Activated T-helper 1 cell treated with Interleukin-2 at 50 U/mL for 16 hours (primary cell): Measurements from ENCODE around the gene C1orf116.
"Not testable (repeated sequence)": the region's sequence is repeated elsewhere in the genome, so short reads cannot be mapped to it uniquely, and the experiment has no call there.

Experiments
- DNase-seq: peaks from one replicate; pipeline ENCODE4 v3.0.0-alpha.2; 2020; ENCODE audit warnings: low read depth

The C1orf116 gene

DNA sequence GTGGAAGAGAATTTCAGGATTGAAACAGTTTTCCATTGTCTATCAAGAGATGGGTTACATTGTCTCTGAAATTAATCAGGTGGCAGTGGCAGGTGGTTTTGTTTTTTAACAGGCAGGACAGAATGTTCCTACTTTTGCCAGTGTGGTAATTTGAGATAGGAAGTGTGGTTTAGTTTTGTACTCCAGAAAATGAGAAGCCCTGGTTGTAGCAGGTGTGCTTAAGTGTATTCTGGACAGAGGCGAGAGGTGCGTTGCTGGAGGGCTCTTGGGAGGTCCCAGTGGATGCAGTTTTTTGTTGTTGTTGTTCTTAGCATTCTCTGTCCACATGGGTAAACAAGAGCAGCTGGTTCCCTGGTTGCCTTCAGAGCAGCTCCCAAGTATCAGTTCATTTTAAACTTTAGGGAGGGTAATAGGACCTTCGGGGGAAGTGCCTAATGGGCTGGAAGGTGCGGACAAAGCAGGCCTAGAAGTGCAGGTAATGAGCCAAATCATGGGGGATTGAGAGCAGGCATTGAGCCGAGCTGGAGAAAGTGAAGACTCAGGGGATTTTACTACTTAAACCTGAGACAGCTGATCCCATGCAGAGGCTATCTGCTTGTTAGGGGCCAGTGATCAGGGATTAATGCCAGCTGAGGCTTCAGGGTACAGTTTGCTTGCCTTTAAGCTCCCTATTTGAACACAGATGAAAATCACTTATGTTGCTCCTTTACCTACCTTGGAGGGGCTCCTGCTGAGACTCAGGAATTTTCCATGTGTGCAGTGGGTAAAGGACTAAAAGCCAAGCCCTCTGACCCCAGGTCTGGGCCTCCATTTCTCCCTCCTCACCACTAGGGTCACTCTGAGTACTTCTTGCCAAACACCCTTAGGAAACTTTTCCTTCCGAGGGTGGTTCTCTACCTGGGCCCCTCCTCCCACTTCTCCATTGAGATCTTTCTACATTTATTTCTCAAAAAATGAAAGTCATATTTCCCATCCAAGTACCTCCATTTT is 26.6 kb upstream of the C1orf116 start:
- no peak for DNase-seq

DNA sequence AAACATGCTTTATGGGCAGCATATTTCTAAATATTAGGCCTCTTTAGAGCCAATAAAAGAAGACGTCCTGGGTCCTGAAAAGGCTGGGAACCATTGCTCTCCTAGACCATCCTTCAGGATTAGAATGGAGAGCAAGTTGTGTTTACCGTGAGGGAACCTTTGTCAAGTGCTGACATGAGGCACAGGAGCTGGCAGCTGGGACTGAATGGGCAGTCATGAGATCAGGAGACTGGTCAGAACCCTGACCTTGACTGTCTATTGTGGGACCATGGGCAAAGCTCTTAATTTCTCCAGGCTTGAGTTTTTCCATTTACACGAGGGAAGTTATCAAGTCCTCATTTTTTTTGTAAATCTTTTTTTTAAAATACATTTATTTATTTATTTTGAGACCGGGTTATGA is 25.7 kb upstream of the C1orf116 start:
- DNase-seq, result no peak

- DNase-seq, result no peak
Observed at GRCh38 chr1:207056673-207057072, 24.1 kb upstream of the C1orf116 start.

DNA sequence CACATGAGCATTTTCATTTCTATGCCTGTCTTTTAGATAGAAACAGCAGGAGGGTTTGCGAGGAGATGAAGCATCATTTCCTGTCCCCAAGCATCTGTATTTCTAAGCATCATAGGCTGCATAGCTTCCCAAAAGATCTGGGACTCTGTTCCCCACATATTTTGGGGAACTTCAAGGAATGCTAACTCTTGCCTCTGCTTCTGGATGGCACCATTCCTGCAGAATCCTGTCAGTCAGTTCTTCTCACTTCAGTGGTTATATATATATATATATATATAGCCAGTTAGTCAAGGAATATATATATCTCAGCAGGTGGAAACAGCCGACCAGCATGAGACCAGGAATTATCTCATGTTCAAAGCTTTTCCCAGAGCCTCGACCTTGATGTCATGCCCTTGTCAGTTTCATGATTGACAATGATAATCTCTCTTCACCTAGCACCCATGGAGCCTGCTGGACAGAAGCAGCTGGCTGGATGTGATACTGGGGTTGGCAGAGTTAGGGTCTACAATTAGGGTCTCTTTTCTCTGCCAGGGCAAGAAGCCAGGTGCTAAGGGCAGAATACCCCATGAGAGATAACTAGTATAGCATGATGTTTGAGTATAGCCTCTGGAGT is 22.9 kb upstream of the C1orf116 start:
- no peak for DNase-seq

DNA sequence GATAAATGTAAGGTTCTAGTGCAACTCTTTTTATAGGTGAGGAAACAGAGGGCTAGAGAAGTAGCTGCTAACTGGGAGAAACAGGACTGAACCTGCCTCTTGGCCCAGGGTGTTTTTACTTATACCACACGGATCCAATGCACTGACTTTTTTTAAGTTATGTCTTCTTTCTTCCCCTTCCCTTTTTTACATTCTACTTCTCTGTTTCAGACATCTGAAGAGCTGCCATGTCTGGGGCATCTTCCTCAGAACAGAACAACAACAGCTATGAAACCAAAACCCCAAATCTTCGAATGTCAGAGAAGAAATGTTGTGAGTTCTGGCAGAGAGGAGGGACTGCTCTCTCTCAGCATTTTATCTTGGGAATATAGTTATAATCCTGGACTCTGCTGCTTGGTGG is 21.9 kb upstream of the C1orf116 start:
- DNase-seq, result no peak

DNA sequence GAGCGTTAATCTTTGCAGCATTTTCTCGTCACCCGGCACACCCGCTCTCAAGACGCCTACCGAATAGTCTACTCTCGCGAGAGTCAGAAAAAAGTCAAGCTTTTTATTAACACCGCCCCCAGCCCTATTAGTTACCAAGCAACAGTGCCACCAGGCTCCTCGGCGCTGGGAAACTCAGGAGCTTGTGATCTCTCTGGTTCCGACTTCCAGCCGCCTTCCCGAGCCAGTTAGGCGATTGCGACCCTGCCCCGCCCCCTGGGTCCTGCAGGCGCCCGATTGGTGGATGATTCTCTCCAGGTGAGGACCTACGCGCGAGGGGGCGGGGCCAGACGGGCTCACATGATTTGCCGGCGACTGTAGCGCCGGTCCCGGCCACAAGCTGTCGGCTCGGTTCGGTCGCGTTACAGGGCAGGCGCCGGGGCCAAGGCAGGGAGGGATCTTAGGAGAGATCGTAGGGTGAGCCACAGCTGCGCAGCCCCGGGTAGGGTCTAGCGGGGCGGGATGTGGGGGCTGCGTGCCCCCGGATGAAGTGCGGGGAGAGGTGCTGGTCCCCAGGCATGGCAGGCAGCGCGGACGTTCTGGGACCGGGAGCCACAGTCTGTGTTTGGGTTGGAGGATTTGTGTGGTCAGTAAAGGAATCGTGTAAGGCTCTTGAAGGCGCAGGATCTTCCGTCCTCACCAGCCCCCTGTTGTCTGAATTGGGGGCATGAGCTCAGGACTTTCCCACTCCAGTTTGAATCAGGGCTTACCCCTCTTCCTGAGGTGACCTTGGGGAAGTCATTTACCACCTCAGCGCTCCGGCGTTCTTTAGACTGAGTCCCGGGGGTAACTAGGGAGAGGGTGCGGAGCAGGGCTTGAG is 20.6 kb upstream of the C1orf116 start, which contains the start of gene PFKFB2:
Gene PFKFB2 (plus strand): TSS at position 365 of the 859 bp plus-strand sequence. CDS start 1,443 bp downstream, outside the sequence.
- peak; percentile 84 for DNase-seq

- DNase-seq, result no peak
Observed at GRCh38 chr1:207051191-207051943, 18.8 kb upstream of the C1orf116 start, which contains the start of gene YOD1. Gene YOD1 (minus strand): TSS chr1:207051208. CDS start chr1:207051030, 178 bp downstream.

GRCh38 chr1:207050480-207051190 is 18.1 kb upstream of the C1orf116 start:
- peak; percentile 73 for DNase-seq

DNA sequence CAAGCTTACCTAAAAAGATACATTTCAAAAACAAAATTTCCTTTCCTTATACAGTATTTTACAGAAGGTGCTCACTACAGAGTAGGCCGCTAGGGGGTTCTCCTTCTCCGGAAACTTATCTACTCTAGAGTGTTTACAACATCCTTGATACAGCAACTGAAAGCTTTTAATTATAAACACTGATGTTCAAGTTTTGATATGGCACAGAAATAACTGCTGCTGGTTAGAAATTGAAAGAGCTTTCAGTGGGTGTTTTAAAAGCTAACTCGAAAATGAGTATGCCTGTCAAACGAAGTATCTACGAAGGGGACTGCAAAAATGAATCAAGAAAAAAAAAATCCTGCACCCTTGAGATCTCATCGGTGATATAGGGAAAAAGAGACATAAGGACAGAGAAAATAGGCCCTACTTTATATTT is 17.4 kb upstream of the C1orf116 start:
- DNase-seq, result no peak

DNA sequence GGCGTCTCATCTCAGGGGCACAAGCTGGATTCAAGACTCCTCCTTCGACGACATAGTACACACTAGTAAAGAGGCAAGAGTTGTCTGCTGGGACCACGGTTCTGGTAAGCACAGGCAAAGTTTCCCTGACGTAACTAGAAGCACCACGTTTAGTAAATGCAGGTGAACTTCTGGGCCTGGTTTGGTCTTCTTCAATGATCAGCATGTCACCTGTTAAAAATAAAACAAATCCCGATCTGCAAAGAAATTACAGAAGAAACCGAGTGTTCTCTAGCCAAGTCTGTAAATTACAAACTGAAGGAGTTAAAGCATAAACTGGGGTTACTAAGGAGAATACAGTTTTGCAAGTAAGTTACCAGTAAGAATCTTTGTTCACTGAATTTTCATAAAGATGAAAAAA is 17.0 kb upstream of the C1orf116 start:
- DNase-seq, result no peak

GRCh38 chr1:207049054-207049453 is 16.5 kb upstream of the C1orf116 start:
- no peak for DNase-seq

DNA sequence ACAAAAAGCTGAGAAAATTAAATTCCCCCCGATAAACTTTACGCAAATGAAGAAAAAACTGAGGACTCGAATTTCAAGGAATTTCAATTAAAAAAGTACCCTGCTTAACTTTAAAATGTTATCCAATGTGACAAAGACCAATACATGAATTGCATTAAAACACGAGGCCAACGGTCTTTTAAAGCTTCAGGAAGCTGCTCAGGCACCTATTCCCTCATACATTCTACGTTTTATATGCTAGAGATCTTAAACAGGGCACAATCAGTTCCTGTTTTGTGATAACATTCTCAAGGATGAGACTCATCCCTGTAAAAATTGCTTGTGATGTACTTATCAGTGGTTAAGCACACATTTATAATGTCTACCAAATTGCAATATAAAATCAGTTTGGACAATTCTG is 15.5 kb upstream of the C1orf116 start:
- no peak for DNase-seq

GRCh38 chr1:207047505-207047904 is 14.9 kb upstream of the C1orf116 start:
- DNase-seq, result no peak

DNA sequence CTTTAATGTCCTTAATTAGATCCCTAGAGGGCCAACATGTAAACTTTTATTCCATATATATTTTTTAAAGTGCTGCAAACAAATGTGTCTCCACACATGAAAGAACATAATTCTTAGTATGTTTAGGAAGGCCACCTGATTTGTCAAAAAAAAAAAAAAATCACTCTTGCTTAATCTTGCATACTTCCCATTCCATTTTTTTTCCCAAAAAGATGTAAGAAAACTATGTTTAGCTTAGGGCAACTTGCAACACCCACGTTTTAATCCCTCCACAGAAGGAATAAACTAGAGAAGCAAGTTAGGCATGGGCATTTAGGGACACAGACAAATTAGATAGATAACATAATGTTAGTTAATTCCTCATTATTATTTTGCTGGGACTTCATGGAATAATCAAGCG is 12.9 kb upstream of the C1orf116 start:
- DNase-seq, result no peak

DNA sequence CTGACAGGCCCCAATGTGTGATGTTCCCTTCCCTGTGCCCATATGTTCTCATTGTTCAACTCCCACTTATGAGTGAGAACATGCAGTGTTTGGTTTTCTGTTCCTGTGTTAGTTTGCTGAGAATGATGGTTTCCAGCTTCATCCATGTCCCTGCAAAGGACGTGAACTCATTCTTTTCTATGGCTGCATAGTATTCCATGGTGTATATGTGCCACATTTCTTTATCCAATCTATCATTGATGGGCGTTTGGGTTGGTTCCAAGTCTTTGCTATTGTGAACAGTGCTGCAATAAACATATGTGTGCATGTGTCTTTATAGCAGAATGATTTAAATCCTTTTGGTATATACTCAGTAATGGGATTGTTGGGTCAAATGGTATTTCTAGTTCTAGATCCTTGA is 8.8 kb upstream of the C1orf116 start:
- not testable (repeated sequence) for DNase-seq

DNA sequence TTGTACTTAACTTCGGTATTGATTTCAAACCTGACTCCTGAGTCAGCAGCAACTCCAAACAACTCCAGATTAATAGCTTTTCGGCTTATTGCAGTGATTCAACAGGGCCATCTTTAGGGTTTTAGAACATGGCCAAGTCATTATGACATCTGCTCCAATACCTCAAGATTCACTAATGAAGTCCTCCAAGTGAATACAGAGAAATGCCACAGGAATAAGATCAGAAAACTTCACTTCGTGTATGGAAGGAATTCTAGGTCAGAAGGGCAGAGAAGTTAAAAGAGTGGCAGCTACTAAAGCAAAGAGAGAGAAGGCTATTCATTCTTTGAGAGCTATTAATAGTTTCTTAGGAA is 7.6 kb upstream of the C1orf116 start:
- no peak for DNase-seq

DNA sequence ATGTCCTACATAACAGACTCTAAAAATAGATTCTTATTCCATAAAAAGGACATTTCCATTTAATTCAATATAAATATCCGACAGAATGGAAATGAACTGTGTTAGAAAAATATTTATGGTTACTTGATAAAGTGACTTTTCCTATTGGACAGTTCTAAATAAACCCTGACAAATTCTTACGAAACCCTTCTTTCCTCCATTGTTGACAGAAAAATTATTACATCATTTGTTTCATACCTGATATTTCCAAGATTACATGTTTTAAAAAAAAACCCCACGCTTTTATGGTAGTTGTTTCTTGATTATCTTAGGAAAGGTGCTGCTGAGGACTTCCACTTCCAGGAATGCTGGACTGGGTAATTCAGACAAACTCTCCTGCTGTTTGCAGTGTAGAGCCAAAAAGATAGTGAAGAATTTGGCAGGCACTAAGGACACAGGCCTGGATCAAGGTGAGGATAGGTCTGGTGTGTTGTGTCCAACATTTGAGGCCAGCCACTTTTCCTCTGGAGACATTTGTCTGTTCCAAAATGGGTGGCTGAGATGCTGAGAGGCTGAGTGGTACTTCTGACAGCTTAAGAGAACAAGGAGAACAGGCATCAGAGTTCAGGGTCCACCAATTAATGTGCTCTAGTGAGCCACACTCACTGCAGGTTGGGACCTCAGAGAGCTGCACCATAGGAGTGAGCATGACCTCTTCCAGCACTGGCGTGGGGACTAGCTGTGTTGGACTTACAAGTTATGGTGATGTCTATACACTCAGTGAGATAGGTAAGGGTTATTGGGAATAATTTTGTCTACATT is 7.0 kb upstream of the C1orf116 start:
- DNase-seq, result no peak

GRCh38 chr1:207036865-207037264 is 4.3 kb upstream of the C1orf116 start:
- no peak for DNase-seq

DNA sequence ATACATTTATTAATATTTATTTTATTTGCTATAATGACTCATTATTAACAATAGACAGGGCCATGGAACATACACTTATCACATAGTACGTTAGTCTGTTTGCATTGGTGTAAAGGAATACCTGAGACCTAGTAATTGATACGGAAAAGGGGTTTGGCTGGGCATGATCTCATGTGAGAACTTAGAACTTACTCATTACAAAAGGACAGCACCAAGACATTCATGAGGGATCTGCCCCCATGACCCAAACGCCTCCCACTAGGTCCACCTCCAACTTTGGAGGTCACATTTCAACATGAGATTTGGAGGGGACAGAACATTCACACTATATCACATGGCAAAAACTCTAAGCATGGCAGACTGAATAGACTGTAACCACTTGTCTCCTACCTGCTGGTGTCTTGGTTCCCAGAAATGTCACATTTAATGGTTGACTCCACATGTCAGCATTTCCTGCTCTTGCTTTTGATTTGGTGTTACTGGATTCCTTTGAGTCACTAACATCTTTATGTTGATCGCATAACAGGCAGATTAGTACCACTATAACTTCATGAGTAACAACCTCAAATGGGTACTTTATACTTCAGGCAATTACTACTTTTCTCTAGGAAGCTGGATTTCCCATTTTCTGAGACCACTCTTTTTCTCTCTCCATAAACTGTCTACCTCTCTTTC is 3.5 kb upstream of the C1orf116 start:
- no peak for DNase-seq
